GM18909 (cell line): ENCODE results near the gene FBXL13.
"Not testable (repeated sequence)": the region's sequence is repeated elsewhere in the genome, so short reads cannot be mapped to it uniquely, and the experiment has no call there.

Source experiments
- ATAC-seq: cut with Tn5 transposase; IDR thresholded peaks from one replicate; pipeline ENCODE4 v1.9.1; 2021; ENCODE audit warnings: mild to moderate bottlenecking; ENCODE audit not compliant: unreplicated experiment, poor library complexity

FBXL13 gene

DNA sequence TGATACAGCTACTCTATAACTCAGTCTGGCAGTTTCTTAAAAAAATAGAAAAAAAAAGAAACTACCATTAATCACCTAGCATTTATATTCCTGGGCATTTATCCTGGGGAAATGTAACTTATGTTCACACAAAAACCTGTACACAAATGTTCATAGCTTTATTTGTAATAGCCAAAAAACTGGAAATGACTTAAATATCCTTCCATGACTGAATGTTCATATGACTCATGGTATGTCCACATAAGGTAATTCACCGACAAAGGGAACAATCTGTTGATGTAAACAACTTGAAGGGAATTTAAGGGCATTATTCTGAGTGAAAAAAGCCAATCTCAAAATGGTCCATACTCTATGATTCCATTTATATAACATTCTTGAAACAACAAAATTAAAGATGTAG is 280.0 kb downstream of the FBXL13 start:
- ATAC-seq = not testable (repeated sequence)

DNA sequence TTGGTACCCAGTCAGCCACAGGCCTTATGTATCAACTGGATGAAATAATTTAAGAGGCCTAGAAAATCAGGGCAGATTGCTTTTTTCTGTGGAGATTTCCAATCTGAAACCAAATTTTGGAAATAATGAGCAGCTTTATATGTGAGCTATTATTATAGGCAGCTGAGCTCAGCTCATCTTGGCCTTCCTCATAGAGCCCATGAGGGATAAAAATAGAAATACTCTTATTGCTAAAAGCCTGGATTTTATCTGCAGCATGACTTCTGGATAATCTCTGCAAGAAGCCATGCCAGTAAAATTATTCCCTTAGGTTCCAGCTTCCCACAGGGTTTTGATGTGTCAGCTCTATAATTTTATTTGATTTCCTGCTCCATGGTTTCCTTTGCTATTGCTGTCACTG is 282.8 kb downstream of the FBXL13 start:
- ATAC-seq = not testable (repeated sequence)

DNA sequence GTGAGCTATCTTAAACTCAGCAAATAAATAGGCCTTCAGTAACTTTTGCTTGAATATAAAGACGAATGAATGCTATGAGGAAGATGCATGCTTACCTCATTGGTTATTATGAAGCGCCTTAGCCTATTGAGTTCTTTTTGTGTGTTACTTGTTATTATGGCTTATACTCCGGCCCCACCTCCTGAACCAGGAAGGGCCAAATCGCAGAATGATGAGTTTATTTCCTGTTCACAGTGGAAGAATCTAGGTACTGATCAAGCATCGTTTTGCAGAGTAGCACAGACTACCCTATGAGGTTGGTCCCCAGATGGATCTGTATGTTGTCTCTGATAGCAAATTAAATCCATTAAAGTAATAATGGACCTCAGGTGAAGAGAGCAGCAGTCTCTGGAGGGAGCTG is 283.2 kb downstream of the FBXL13 start:
- not testable (repeated sequence) for ATAC-seq

DNA sequence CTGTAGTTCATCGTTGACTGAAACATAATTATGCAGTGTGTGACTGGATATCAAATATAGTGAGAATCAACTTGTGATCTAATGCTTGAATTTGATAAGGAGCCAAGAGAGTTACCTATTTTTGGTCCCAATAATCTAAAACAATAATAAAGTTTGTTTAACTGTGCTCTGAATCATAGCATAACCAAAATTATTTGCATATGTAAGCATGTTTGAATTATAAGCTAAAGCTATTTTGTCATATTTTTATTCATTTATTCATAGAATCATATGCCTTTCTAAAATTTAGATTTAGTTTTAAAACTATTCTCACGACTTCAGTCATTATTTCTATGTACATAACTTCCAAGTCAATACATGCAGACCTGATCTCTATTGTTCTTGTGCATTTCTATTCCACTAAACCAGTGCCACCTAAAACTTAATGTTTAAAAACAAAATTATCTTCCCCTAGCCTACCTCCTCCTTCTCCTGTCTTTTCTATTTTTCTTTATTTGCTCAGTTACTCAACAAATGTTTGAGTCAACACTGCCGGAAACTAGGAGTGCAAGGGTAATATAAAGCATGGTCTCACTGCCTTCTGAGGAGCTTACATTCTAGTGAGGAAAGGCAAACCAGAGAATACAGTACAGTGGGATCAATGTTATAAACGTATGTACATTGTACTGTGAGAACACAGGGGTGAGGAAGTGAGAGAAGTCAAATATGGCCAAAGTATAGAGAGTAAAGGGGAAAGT is 284.1 kb downstream of the FBXL13 start:
- not testable (repeated sequence) for ATAC-seq

DNA sequence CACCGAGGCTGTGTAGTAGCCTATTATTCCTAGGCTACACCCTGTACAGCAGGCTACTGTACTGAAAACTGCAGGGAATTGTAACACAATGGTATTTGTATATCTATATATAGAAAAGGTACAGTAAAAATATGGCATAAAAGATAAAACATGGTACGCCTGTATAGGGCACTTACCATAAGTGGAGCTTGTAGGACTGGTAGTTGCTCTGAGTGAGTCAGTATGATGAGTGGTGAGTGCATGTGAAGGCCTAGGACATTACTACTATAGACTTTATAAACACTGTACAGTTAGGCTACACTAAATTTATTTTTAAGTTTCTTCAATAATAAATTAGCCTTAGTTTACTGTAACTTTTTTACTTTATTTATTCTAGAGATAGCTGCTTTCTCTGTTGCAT is 285.8 kb downstream of the FBXL13 start:
- ATAC-seq = not testable (repeated sequence)

DNA sequence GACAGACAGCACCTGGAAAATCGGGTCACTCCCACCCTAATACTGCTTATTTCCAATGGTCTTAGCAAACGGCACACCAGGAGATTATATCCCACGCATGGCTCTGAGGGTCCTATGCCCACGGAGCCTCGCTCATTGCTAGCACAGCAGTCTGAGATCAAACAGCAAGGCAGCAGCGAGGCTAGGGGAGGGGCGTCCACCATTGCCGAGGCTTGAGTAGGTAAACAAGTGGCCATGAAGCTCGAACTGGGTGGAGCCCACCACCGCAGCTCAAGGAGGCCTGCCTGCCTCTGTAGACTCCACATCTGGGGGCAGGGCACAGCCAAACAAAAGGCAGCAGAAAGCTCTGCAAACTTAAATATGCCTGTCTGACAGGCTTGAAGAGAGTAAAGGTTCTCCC is 293.7 kb downstream of the FBXL13 start:
- ATAC-seq = not testable (repeated sequence)

DNA sequence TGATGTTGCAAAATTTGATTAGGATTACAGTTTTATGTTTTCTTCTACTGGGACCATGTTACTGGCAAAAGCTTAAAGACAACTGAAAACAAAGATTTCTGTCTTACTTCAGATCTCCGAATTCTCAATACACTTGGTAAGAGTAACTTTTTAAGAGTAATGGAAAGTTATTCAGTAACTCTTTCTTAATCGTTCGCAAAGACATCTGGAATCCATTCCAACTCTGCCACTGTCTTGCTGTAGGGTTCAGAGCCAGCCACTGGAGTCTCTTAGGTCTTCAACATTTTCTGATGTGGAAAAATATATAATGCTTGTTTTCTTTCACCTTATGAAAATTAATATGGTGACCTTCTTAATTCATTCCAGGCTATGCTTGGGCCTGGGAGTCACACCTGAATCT is 295.9 kb downstream of the FBXL13 start:
- not testable (repeated sequence) for ATAC-seq

DNA sequence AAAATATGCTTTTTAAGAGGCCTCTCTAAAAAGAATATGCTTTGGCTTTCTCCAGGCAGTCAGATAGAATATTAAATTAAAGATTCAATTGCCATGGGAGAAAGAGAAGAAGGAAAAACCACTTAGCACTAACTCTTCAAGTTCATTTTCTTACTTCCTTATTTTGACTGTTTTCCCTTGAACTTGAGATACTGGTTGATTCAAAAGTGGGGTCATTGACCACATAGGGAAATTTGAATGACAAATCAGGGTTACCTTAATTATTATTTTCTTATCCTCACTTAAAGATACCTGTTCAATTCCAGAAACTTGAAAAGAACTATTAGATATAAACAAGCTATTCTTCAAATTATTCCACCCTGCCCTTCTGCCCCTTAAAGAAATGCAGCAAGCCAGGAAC is 298.4 kb downstream of the FBXL13 start:
- not testable (repeated sequence) for ATAC-seq

DNA sequence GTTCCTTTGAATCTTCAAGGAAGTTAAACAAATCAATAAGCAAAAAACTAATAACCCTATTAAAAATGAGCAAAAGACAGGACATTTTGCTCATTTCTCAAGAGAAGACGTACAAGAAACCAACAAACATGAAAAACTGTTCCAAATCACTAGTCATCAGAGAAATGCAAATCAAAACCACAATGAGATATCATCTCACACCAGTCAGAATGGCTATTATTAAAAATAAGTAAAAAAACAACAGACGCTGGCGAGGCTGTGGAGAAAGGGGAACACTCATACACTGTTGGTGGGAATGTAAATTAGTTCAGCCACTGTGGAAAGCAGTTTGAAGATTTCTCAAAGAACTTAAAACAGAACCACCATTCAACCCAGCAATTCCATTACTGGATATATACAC is 304.1 kb downstream of the FBXL13 start:
- not testable (repeated sequence) for ATAC-seq

DNA sequence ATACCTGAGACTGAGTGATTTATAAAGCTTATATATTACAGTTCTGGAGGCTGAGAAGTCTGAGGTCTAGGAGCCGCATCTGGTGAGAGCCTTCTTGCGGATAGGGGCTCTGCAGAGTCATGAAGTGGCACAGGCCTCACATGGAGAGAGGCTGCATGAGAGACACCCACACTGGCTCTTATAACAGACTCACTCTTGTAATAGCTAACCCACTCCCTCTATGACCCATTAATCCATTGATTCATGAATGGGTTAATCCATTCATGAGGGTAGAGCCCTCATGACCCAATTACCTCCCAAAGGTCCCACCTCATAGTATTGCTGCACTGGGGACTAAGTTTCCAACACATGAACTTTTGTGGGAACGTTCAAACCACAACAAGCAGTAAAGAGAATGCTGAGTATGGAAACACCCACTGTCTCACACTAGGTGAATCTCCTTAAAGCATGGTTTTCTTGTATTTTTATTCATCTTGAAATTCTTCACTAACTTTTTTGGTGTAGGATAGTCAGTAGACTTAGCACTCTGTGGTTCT is 304.9 kb downstream of the FBXL13 start:
- ATAC-seq = not testable (repeated sequence)

DNA sequence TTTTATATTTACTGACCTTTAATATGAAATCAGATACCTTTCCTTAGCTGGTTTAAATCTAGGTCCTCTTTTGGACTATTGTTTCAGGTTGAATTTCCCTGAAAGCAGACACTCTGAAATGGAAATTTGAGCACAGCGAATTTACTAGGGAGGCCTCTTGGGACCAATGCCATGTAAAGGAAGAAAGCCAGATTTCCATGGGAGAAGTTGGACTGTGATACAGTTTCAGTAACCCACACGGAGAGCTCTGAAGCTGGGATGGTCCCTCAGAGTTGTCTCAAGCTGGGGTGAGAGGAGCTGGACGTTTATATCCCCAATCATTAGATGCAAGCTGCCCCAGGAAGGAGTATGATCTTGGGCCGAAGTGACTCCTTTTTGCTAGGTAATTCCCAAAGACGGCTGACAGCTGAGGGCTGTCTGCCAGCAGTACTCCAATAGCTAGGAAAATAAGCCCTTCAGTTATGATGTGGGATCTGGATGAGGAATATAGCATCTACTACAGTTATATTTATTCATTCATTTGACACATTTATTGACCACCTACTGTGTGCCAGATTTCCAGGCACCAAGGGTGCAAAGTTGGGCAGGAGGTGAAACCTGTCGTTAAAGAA is 311.2 kb downstream of the FBXL13 start:
- ATAC-seq = not testable (repeated sequence)
